Left lung (tissue), 10 donors: ENCODE measurements around the gene NDEL1. TPM values are rescaled to one million over a fixed set of nuclear protein-coding genes. Genes with fewer than 3 reads are reported as not detected.

ENCODE experiments used
- ATAC-seq: fragments of 200-7000 bp; cut with Tn5 transposase; one replicate; pipeline ENCODE4 v1.9.1; 2020; ENCODE audit warnings: moderate library complexity
- DNase-seq, 4 donors: peaks; one replicate each; pipeline ENCODE4 v3.0.0-alpha.2; 2013 to 2020
- H3K27ac ChIP-seq, 2 donors: fragments of 200-600 bp; sonication (generic) in 1 of 2; one replicate each; pipeline versions ENCODE4 v1.5.0 to v1.8.0; 2020 to 2021
- H3K27me3 ChIP-seq, 2 donors: fragments of 200-600 bp; sonication (generic) in 1 of 2; one replicate each; pipeline versions ENCODE4 v1.5.0 to v1.8.0; 2020 to 2021
- H3K36me3 ChIP-seq, 2 donors: fragments of 200-600 bp; sonication (generic) in 1 of 2; one replicate each; pipeline versions ENCODE4 v1.5.0 to v1.8.0; 2020 to 2021
- H3K4me1 ChIP-seq, 2 donors: fragments of 200-600 bp; one replicate each; pipeline ENCODE4 v1.8.0; 2021
- H3K4me3 ChIP-seq, 2 donors: fragments of 200-600 bp; sonication (generic) in 1 of 2; one replicate each; pipeline versions ENCODE4 v1.5.0 to v1.8.0; 2020 to 2021; ENCODE audit warnings: mild to moderate bottlenecking in 1 of 2
- H3K9me3 ChIP-seq, 2 donors: fragments of 200-600 bp; sonication (generic) in 1 of 2; one replicate each; pipeline versions ENCODE4 v1.5.0 to v1.8.0; 2020 to 2021
- CTCF ChIP-seq, 2 donors: fragments of 200-600 bp; sonication (generic) in 1 of 2; IDR thresholded peaks; one replicate each; pipeline versions ENCODE4 v1.5.0 to v1.8.0; 2021; ENCODE audit warnings: antibody characterized with exemption in 2 of 2
- intact Hi-C, 2 donors: fragments of 100-400 bp; cut with DNase I; formaldehyde crosslinking; loops; one replicate each; pipeline versions ENCODE4 v1.11.2 to v1.14.2; 2022
- polyA plus RNA-seq, 6 donors: library from polyadenylated mRNA; unstranded; fragments of 120-200 nt; gene quantifications; one replicate each; pipeline ENCODE4 v1.2.1, GENCODE V29; 2013; ENCODE audit not compliant: insufficient read length in 6 of 6
- total RNA-seq, 2 donors: library from RNA; stranded (reverse); fragmentation: NEBNext Ultra II Directional; extraction: Animal tissue kit (Norgen Biotek cat#: 25700); gene quantifications; one replicate each; pipeline ENCODE4 v1.2.1, GENCODE V29; 2021
- donor health status: DM: no; HTN: yes; CAD: no.
- donor health status: DM: no; HTN: no; CAD: no.

NDEL1 gene
- total and polyA plus RNA-seq, 8 donors: 57.7 to 84.1 (median 71.0) TPM

GRCh38 chr17:8503807-8504206, 68.1 kb downstream of the NDEL1 start:
- Histone ChIP-seq H3K4me3 (no peak overlapping the region), H3K4me1 (no peaks in the 10 kb centered on the region), H3K27me3 (no peaks in the 10 kb centered on the region), H3K27ac (no peak overlapping the region), H3K9me3 (no peaks in the 10 kb centered on the region), H3K36me3 (peaks cover 0 to 10% of the 10 kb centered on the region in 2 donors)
- DNase-seq (no peak), ATAC-seq (no peak)
- intact Hi-C loops: no loop called here
- no peak for TF ChIP-seq CTCF (IDR thresholded peaks at IDR 0.05)

GRCh38 chr17:8504460-8505207, 69.0 kb downstream of the NDEL1 start:
- H3K36me3 ChIP-seq: peaks cover 0 to 15% of the 10 kb centered on the region in 2 donors
- no peak for ATAC-seq
- H3K4me1 ChIP-seq: no peaks in the 10 kb centered on the region
- H3K27me3 ChIP-seq: no peaks in the 10 kb centered on the region
- no peak overlapping the region for H3K27ac ChIP-seq
- no peak overlapping the region for H3K4me3 ChIP-seq
- no peak for TF ChIP-seq CTCF (IDR thresholded peaks at IDR 0.05)
- intact Hi-C loops: no loop called here
- DNase-seq: no peak
- H3K9me3 ChIP-seq: no peaks in the 10 kb centered on the region

- intact Hi-C loops: no loop called here
- no peaks in the 10 kb centered on the region for H3K9me3 ChIP-seq
- H3K4me3 ChIP-seq: no peak overlapping the region
- TF ChIP-seq CTCF (IDR thresholded peaks at IDR 0.05): no peak
- ATAC-seq: no peak
- no peaks in the 10 kb centered on the region for H3K4me1 ChIP-seq
- DNase-seq: no peak
- no peak overlapping the region for H3K27ac ChIP-seq
- peaks cover 0 to 15% of the 10 kb centered on the region in 2 donors for H3K36me3 ChIP-seq
- no peaks in the 10 kb centered on the region for H3K27me3 ChIP-seq
Measured at GRCh38 chr17:8506145-8506544, 70.5 kb downstream of the NDEL1 start.

GRCh38 chr17:8514801-8515200, 79.1 kb downstream of the NDEL1 start:
- no peak for TF ChIP-seq CTCF (IDR thresholded peaks at IDR 0.05)
- no peak for ATAC-seq
- no peak overlapping the region for H3K27ac ChIP-seq
- H3K9me3 ChIP-seq: no peaks in the 10 kb centered on the region
- no peaks in the 10 kb centered on the region for H3K27me3 ChIP-seq
- H3K36me3 ChIP-seq: peaks cover 0 to 9% of the 10 kb centered on the region in 2 donors
- H3K4me1 ChIP-seq: no peaks in the 10 kb centered on the region
- intact Hi-C loops: no loop called here
- no peak for DNase-seq
- H3K4me3 ChIP-seq: no peak overlapping the region

Other genes starting within 250 kb of the NDEL1 start
- 10 to 100 TPM in 1 of 2 donors, 1 to 10 TPM in 1; 8.8 to 10.6 TPM for gene BORCS6, start 245.7 kb upstream of the NDEL1 start, total RNA-seq
- 1 to 10 TPM; 2.4 to 4.1 (median 3.2) TPM for gene BORCS6, start 245.7 kb upstream of the NDEL1 start, polyA plus RNA-seq
- 10 to 100 TPM in 1 of 2 donors, 1 to 10 TPM in 1; 2.7 to 10.2 TPM for gene AURKB, start 225.3 kb upstream of the NDEL1 start, total RNA-seq
- 10 to 100 TPM; 21.3 to 58.0 (median 36.6) TPM for gene AURKB, start 225.3 kb upstream of the NDEL1 start, polyA plus RNA-seq
- 10 to 100 TPM; 49.1 to 53.1 TPM for gene CTC1, start 187.8 kb upstream of the NDEL1 start, total RNA-seq
- 10 to 100 TPM; 23.4 to 38.6 (median 32.2) TPM for gene CTC1, start 187.8 kb upstream of the NDEL1 start, polyA plus RNA-seq
- gene PFAS, start 186.6 kb upstream of the NDEL1 start, total RNA-seq: 10 to 100 TPM; 25.9 to 51.0 TPM
- gene PFAS, start 186.6 kb upstream of the NDEL1 start, polyA plus RNA-seq: 10 to 100 TPM; 36.7 to 48.8 (median 41.7) TPM
- 10 to 100 TPM; 22.9 to 33.2 TPM for gene RANGRF, start 147.2 kb upstream of the NDEL1 start, total RNA-seq
- 10 to 100 TPM; 23.7 to 30.0 (median 24.8) TPM for gene RANGRF, start 147.2 kb upstream of the NDEL1 start, polyA plus RNA-seq
- 10 to 100 TPM in 1 of 2 donors, 1 to 10 TPM in 1; 8.5 to 11.1 TPM for gene SLC25A35, start 140.5 kb upstream of the NDEL1 start, total RNA-seq
- 1 to 10 TPM; 2.6 to 4.8 (median 3.4) TPM for gene SLC25A35, start 140.5 kb upstream of the NDEL1 start, polyA plus RNA-seq
- 10 to 100 TPM; 18.4 to 25.4 TPM for gene ARHGEF15, start 125.6 kb upstream of the NDEL1 start, total RNA-seq
- gene ARHGEF15, start 125.6 kb upstream of the NDEL1 start, polyA plus RNA-seq: 10 to 100 TPM; 32.1 to 50.6 (median 39.1) TPM
- gene ODF4, start 96.0 kb upstream of the NDEL1 start, total RNA-seq: not detected
- not detected for gene ODF4, start 96.0 kb upstream of the NDEL1 start, polyA plus RNA-seq
- 1,000 to 10,000 TPM; 1,094 to 1,210 TPM for gene RPL26, start 52.7 kb upstream of the NDEL1 start, total RNA-seq
- gene RPL26, start 52.7 kb upstream of the NDEL1 start, polyA plus RNA-seq: 1,000 to 10,000 TPM; 2,596 to 3,628 (median 3,265) TPM
- gene RNF222, start 38.1 kb upstream of the NDEL1 start, total RNA-seq: not detected
- gene RNF222, start 38.1 kb upstream of the NDEL1 start, polyA plus RNA-seq: under 1 TPM in 5 of 6 donors, not detected in 1; 0.08 to 0.15 (median 0.13) TPM
- gene MYH10, start 194.8 kb downstream of the NDEL1 start, total RNA-seq: 100 to 1,000 TPM in 1 of 2 donors, 10 to 100 TPM in 1; 70.9 to 100 TPM
- gene MYH10, start 194.8 kb downstream of the NDEL1 start, polyA plus RNA-seq: 100 to 1,000 TPM; 142 to 196 (median 155) TPM